ENCODE measurements around the gene GAB2.

- TF ChIP-seq EZH2 (IDR thresholded peaks at IDR 0.05; ENCODE audit: borderline replicate concordance, insufficient read depth, low read depth, low read length, poor library complexity, severe bottlenecking) (no peak), CTCF (IDR thresholded peaks at IDR 0.05) (no peak)
These were observed 199.7 kb downstream of the GAB2 start for GRCh38 chr11:78217650-78218541.
